Measurements from ENCODE around the gene TSN.
"Not testable (repeated sequence)": the region's sequence is repeated elsewhere in the genome, so short reads cannot be mapped to it uniquely, and the experiment has no call there.

TSN gene

GRCh38 chr2:121755237-121756111, at the start of gene TSN:
Gene TSN, plus strand, starts transcription at chr2:121755651. Its CDS starts 129 bp downstream, at chr2:121755780.
- DNase-seq (ENCODE audit: low read depth): peak; percentile 93

- no peak for DNase-seq (ENCODE audit: low read depth)
Observed at GRCh38 chr2:121705958-121706357, 49.5 kb upstream of the TSN start.

- DNase-seq (ENCODE audit: low read depth): no peak
Observed at GRCh38 chr2:121707344-121707919, 48.0 kb upstream of the TSN start.

- DNase-seq (ENCODE audit: low read depth): no peak
Observed at GRCh38 chr2:121707920-121708361, 47.5 kb upstream of the TSN start.

GRCh38 chr2:121709776-121710469, 45.5 kb upstream of the TSN start:
- DNase-seq (ENCODE audit: low read depth): no peak

DNA sequence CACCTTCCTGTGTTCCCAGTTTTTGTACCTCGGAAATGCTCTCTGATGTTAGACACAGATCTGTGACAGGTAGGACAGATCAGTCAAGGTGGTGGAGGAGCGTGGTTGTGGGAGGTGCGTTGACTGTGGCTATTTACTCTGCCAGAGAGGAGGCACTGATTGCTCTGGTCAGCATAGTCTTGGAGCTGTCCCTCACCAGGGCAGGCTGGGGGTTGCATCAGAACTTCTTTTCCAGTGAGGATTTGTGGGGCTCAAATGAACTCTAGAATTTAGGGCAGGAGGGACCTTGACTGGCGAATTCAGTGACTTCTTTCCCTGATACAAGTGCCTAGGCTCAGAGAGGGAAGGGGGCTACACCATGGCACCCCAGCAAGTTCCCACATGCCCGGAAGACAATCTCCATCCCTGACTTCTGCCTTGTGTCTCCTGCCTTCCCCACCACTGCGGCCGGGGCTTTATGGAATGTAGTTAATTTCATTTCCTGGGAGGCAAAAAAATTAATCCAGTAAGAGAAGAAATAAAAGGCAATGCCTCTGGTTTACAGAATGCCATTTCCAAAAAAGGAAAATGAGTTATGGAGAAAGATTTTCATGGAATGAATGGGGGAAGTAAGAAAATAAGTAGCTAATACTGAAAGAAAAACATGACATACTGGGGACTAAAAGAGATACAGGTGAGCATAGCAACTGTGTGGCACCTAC, 44.8 kb upstream of the TSN start:
- no peak for DNase-seq (ENCODE audit: low read depth)

GRCh38 chr2:121711481-121711880, 44.0 kb upstream of the TSN start:
- not testable (repeated sequence) for DNase-seq (ENCODE audit: low read depth)

GRCh38 chr2:121716126-121716525, 39.3 kb upstream of the TSN start:
- no peak for DNase-seq (ENCODE audit: low read depth)

DNA sequence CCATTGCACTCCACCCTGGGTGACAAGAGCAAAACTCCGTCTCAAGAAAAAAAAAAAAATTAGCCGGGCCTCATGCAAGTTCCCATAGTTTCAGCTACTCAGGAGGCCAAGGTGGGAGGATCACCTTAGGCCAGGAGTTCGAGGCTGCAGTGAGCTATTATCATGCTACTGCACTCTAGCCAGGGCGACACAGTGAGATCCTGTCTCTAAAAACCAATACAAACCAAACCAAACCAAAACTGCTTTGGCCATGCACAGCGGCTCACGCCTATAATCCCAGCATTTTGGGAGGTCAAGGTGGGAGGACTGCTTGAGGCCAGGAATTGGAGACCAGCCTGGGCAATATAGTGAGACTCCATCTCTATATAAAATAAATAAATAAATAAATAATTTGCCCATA, 37.9 kb upstream of the TSN start:
- DNase-seq (ENCODE audit: low read depth): no peak

DNA sequence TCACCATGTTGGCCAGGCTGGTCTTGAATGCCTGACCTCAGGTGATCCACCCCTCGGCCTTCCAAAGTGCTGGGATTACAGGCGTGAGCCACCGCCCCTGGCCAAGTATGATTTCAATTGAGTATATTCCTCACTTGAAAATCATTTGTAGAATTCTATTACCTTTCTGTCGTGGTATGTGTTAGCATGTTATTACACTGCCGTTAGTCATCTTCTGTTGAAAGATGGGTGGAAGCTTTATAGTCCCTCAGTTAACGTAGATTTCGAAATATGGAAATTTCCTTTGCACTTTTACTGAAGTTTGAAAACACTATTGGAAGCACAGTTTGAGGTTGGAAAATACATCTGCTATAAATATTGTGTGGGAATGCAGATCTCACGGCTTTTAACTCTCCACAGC, 33.5 kb upstream of the TSN start:
- DNase-seq (ENCODE audit: low read depth): peak; percentile 88

DNA sequence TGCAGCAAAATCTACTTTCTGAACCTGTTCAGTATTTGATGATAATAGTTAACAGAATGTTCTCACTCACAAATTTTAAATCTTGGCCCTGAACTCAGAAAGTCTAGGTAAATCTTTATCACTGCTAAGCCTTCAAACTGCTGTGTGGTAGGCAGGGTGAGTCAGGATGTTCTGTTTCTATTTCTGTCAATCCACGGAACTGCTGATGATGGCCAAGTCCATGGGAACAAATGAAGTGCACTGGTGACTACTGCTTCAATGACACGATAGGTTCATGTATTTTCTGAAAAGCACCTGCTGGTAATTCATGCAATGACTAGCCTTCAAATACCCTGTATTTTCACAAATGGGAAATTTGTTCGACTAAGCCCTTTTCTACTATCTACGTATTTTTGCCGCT, 33.0 kb upstream of the TSN start:
- peak; percentile 57 for DNase-seq (ENCODE audit: low read depth)

DNA sequence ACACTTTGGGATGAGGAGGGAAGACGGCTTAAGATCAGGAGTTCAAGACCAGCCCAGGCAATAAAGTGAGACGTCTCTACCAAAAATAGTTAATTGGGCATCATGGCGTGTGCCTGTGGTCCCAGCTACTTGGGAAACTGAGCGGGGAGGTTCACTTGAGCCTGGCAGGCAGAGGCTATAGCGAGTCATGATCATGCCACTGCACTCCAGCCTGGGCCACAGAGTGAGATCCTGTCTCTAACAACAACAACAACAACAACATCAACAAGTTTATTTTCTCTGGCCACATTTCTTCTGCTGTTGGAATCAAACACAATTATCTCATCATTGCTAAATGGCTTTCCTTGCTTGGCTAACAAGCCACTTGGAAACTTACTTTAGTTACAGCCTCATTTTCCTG, 32.1 kb upstream of the TSN start:
- DNase-seq (ENCODE audit: low read depth): no peak

DNA sequence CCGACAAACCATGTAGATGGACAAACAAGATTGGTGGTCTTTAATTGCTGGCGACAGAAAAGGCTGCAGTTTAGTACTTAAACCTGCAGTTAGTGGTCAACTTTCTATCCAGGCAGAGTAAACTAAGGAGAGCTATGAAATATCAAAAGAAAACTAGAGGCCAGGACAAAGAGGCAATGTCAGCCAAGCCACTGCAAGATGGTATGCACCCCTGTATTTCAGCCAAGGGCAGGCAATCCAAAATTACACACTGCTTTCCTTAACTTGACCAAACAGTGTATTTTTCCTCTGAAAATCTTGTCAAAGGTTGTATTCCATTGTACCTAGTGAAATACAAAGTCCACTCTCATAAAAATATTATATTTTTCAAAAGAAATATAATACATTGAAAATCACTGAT, 28.1 kb upstream of the TSN start:
- no peak for DNase-seq (ENCODE audit: low read depth)

- no peak for DNase-seq (ENCODE audit: low read depth)
Observed at GRCh38 chr2:121727950-121728349, 27.5 kb upstream of the TSN start.

GRCh38 chr2:121731366-121731765, 24.1 kb upstream of the TSN start:
- no peak for DNase-seq (ENCODE audit: low read depth)

GRCh38 chr2:121734544-121734943, 20.9 kb upstream of the TSN start:
- not testable (repeated sequence) for DNase-seq (ENCODE audit: low read depth)

GRCh38 chr2:121735518-121736074, 19.9 kb upstream of the TSN start:
- no peak for DNase-seq (ENCODE audit: low read depth)

DNA sequence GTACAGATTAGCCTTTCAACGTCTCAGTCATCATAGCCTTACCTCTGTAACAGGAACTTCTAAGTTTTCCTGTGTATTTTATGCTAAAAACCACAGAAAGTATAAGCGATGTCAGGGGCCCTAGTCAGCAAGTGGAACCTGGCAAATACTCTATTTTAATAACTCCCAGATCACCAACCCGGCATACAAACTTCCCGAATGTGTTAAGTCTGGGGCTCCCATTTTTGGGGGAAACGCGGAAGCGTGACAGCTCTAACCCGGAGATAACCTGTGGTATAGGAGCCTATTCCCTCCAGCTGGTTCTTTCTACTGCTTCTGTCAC, 19.4 kb upstream of the TSN start:
- DNase-seq (ENCODE audit: low read depth): no peak

GRCh38 chr2:121736462-121737336, 18.8 kb upstream of the TSN start, which contains the start of gene NIFK:
Gene NIFK, minus strand, starts transcription at chr2:121736875. Its CDS starts 25 bp downstream, at chr2:121736850.
- DNase-seq (ENCODE audit: low read depth): peak; percentile 93

- no peak for DNase-seq (ENCODE audit: low read depth)
Observed at GRCh38 chr2:121740973-121741372, 14.5 kb upstream of the TSN start.

DNA sequence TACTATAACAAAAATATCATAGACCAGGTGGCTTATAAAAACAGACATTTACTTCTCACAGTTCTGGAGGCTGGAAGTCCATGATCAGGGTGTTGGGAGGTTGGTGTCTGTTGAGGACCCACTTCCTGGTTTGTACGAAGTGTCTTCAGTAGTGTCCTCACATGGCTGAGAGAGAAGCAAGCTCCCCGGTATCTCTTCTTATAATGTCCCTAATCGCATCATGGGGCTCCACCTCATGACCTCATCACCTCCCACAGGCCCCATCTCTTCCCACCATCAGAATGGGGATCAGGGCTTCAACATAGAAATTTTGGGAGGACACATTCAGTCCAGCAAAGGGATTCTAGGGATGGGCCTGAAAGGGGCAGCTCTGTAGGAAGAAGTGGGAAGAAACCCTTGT, 14.0 kb upstream of the TSN start:
- DNase-seq (ENCODE audit: low read depth): no peak
